Thoracic aorta (tissue), 2 donors: ENCODE data around the gene MAN1C1. TPM values are rescaled to one million over a fixed set of nuclear protein-coding genes. Genes with fewer than 3 reads are reported as not detected.
A peak's percentile ranks its signal among the peaks of the same experiment; 100 is the strongest.
"Not testable (repeated sequence)": the region's sequence is repeated elsewhere in the genome, so short reads cannot be mapped to it uniquely, and the experiment has no call there.

ENCODE experiments used
- ATAC-seq: fragments of 150-250 bp; one replicate; pipeline ENCODE4 v1.8.0; 2017; ENCODE audit warnings: low read depth; ENCODE audit not compliant: insufficient number of reproducible peaks, low FRiP score
- DNase-seq: peaks from one replicate; pipeline ENCODE4 v3.0.0-alpha.2; 2020; ENCODE audit warnings: low spot score
- H3K27ac ChIP-seq, 2 donors: fragments of 200-600 bp; sonication (generic); 1 replicate in 1 of 2; 2 replicates in 1 of 2; pipeline ENCODE4 v1.5.1; 2016; ENCODE audit warnings: mild to moderate bottlenecking in 2 of 2, moderate library complexity in 2 of 2
- H3K27me3 ChIP-seq: fragments of 200-600 bp; sonication (generic); replicated peaks from 2 replicates; pipeline ENCODE4 v1.6.0; 2016; ENCODE audit warnings: mild to moderate bottlenecking; ENCODE audit not compliant: insufficient read depth
- H3K36me3 ChIP-seq: fragments of 200-600 bp; sonication (generic); one replicate; pipeline ENCODE4 v1.5.1; 2016
- H3K4me1 ChIP-seq, 2 donors: fragments of 200-600 bp; sonication (generic); 1 replicate in 1 of 2; 2 replicates in 1 of 2; pipeline versions ENCODE4 v1.5.1 to v1.6.0; 2016; ENCODE audit warnings: low read depth in 2 of 2, mild to moderate bottlenecking in 1 of 2; ENCODE audit not compliant: control insufficient read depth in 1 of 2
- H3K4me3 ChIP-seq: fragments of 200-600 bp; sonication (generic); 2 replicates; pipeline ENCODE4 v1.5.1; 2016; ENCODE audit warnings: mild to moderate bottlenecking
- H3K9me3 ChIP-seq: fragments of 200-600 bp; sonication (generic); 2 replicates; pipeline ENCODE4 v1.5.1; 2016
- total RNA-seq, 2 donors: library from RNA; depleted of rRNA; stranded (reverse); fragments of >200 nt; gene quantifications; one replicate each; pipeline versions ENCODE4 v1.1.0 to v1.2.3, GENCODE V29; 2016
- TF ChIP-seq, protein P1 (sequence below): fragments of 200-600 bp; sonication (generic); IDR thresholded peaks from one replicate; pipeline ENCODE4 v1.5.1; 2019; ENCODE audit warnings: antibody characterized with exemption

Gene MAN1C1
- total RNA-seq, 2 donors from 2014 or later: 21.0 to 26.0 TPM

DNA sequence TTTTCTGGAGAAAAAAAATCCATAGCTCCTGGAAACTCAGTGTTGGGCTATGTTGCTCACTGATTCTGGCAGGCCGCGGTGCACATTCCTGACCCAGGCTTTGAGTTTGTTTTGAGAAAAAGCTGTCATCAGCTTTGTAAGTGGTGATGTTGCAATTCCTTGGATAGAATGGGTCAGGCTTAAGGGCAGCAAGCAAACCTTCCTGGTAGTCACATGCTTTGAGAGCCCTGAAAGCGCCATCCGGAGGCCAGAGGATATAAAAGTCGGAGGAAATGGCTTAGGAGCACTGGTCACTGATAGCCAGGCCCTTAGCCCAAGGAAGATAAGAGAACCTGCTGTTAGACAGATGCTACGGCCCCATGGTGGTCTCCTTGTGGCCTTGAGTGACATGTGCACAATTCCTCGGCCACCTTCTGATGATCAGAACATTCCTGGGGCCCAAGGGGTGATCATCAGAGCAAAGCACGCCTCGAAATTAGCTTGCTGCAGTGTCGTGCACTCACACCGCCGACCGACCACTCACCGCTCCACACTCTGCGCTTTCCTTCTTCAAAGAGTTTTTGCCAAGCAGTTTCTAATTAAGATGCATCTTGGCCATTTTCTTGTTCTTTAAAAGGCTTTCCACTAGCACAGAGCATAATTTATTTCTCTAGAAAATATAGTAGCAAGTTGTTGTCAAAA, 78.6 kb downstream of the MAN1C1 start:
- TF ChIP-seq, protein P1, sequence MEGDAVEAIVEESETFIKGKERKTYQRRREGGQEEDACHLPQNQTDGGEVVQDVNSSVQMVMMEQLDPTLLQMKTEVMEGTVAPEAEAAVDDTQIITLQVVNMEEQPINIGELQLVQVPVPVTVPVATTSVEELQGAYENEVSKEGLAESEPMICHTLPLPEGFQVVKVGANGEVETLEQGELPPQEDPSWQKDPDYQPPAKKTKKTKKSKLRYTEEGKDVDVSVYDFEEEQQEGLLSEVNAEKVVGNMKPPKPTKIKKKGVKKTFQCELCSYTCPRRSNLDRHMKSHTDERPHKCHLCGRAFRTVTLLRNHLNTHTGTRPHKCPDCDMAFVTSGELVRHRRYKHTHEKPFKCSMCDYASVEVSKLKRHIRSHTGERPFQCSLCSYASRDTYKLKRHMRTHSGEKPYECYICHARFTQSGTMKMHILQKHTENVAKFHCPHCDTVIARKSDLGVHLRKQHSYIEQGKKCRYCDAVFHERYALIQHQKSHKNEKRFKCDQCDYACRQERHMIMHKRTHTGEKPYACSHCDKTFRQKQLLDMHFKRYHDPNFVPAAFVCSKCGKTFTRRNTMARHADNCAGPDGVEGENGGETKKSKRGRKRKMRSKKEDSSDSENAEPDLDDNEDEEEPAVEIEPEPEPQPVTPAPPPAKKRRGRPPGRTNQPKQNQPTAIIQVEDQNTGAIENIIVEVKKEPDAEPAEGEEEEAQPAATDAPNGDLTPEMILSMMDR: no peak

DNA sequence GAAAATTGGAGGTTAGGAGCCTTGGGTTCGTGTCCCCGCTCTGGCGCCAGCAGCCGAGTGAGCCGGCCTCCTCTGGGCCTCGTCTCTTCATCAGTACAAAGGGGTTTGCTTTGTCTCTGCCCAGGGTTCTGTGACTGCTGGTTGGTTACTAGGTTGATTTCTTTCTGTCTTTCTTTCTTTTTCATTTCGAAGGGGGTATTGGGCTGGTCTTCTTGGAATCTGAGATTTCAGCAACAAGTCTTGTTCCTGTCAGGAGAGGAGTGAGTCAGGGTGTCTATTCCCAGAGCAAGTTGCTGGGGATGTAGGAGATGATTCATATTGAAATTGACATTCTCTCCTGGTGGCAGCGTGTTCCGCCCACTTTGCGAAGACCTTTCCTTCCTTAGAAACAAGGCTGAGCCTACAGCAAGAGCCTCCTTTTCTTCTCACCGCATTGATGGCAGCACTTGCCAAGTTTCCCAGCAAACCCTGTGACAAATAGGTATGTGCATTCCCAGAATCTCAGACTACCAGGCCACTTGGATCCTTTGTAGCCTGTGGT, 79.2 kb downstream of the MAN1C1 start:
- TF ChIP-seq, protein P1: no peak
- Histone ChIP-seq H3K4me1 (peaks cover 50 to 73% of the 10 kb centered on the region in 2 donors), H3K9me3 (no peaks in the 10 kb centered on the region), H3K27ac (peak overlapping the region; percentile 69 to 73), H3K27me3 (no peaks in the 10 kb centered on the region), H3K36me3 (no peaks in the 10 kb centered on the region), H3K4me3 (no peak overlapping the region)
- ATAC-seq (no peak), DNase-seq (peak; percentile 39)

More for the DNA sequence above, 78.6 kb downstream of the MAN1C1 start:
- ATAC-seq (peak; percentile 89), DNase-seq (peak; percentile 66)
- H3K9me3 ChIP-seq: no peaks in the 10 kb centered on the region
- no peaks in the 10 kb centered on the region for H3K27me3 ChIP-seq
- peak overlapping the region; percentile 73 to 74 for H3K27ac ChIP-seq
- H3K4me1 ChIP-seq: peaks cover 43 to 66% of the 10 kb centered on the region in 2 donors
- no peak overlapping the region for H3K4me3 ChIP-seq
- no peaks in the 10 kb centered on the region for H3K36me3 ChIP-seq

DNA sequence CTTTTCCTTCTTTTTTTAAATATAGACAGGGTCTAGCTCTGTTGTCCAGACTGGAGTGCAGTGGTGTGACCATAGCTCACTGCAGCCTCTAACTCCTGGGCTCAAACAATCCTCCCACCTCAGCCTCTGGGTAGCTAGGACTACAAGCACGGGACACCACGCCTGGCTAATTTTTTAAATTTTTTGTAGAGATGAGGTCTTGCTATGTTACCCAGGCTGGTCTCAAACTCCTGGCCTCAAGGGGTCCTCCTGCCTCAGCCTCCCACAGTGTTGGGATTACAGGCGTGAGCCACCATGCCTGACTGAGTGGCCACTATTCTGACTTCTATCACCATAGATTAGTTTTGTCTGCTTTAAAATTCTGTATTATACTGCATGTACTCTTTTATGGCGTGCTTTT, 80.1 kb downstream of the MAN1C1 start:
- not testable (repeated sequence) for DNase-seq, H3K36me3 ChIP-seq, H3K9me3 ChIP-seq, ATAC-seq, H3K4me3 ChIP-seq, H3K27me3 ChIP-seq
- Histone ChIP-seq H3K4me1 (peaks cover 56 to 81% of the 10 kb centered on the region in 2 donors), H3K27ac (peak overlapping the region; percentile 69 to 73)

DNA sequence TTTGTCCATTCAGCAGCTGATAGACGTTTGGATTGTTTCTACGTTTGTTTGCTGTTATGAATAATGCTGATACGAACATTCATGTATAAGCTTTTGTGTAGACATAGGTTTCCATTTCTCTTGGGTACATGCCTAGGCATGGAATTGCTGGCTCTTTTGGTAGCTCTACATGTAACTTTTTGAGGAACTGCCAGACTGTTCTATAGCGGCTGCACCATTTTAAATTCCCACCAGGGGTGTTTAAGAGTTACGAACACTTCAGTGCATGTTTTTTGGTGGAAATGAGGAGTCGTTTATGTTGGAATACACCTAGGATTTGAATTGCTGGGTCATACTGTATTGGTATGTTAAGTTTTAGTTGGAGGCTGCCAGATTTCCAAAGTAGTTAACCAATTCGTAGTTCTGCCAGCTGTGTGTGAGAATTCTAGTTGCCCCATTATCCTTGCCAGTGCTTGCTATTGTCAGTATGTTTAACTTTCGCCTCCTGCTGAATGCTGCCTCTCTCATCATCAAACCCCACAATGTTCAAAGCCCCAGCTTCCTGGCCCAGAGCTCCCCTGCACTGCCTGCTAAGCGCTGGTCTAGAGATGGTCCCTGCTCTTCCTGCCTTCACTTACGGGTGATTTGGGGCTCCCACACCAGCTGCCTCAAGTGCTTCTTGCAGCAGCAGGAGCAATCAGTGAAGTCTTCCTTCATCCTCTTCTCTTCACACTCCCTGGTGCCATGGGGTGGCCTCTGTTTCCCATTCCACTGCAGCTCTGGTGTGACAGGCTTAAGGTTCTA, 81.0 kb downstream of the MAN1C1 start:
- Histone ChIP-seq H3K27ac (peak overlapping the region; percentile 69 to 73), H3K27me3 (no peaks in the 10 kb centered on the region), H3K4me3 (no peak overlapping the region), H3K9me3 (no peaks in the 10 kb centered on the region), H3K36me3 (no peaks in the 10 kb centered on the region), H3K4me1 (peaks cover 56 to 90% of the 10 kb centered on the region in 2 donors)
- TF ChIP-seq, protein P1: peak; percentile 29
- ATAC-seq (no peak), DNase-seq (no peak)

DNA sequence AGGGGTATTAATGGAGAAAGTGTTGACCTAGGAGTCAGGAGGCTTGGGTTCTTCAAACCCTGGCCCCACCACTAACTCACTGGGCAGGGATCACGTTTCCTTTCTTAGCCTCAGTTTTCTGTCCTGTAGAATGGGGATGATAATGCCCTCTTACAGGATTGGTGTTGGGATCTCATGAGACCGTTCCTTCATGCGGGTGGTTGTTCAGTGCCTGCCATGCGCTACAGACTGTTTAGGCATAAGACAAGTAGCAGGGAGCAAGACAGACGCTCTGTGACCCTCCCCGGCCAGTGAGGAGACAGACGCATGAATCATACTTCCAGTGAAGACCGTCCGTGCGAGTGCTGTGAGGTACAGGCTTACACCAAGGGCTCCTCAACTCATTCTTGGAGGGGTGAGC, 81.7 kb downstream of the MAN1C1 start:
- no peaks in the 10 kb centered on the region for H3K27me3 ChIP-seq
- ATAC-seq (no peak), DNase-seq (no peak)
- H3K4me1 ChIP-seq: peaks cover 56 to 96% of the 10 kb centered on the region in 2 donors
- no peak overlapping the region for H3K4me3 ChIP-seq
- TF ChIP-seq, protein P1: no peak
- no peaks in the 10 kb centered on the region for H3K9me3 ChIP-seq
- no peaks in the 10 kb centered on the region for H3K36me3 ChIP-seq
- H3K27ac ChIP-seq: peak overlapping the region; percentile 55 to 73

DNA sequence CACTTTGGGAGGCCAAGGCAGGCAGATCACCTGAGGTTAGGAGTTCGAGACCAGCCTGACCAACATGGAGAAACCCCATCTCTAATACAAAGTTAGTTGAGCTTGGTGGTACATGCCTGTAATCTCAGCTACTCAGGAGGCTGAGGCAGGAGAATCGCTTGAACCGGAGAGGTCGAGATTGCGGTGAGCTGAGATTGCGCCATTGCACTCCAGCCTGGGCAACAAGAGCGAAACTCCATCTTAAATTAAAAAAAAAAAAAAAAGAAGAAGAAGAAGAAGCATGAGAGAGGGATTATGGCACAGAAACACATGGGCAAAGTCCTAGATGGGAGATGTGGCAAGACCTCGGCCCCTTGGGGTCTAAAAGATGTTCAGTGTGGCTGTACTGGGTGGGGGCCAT, 82.5 kb downstream of the MAN1C1 start:
- not testable (repeated sequence) for H3K9me3 ChIP-seq, DNase-seq, H3K4me3 ChIP-seq, H3K27me3 ChIP-seq, ATAC-seq, H3K36me3 ChIP-seq
- Histone ChIP-seq H3K4me1 (peaks cover 54 to 89% of the 10 kb centered on the region in 2 donors), H3K27ac (peak overlapping the region; percentile 55 to 56)
